HEK293T (cell line): ENCODE data around the gene UNC79.

ENCODE experiments used
- BHLHE40 ChIP-seq: fragments of 450-650 bp; IDR thresholded peaks from 2 replicates; pipeline ENCODE4 v1.6.1; 2016; ENCODE audit warnings: mild to moderate bottlenecking, moderate library complexity, borderline replicate concordance
- FOXA1 ChIP-seq: fragments of 450-650 bp; IDR thresholded peaks from 2 replicates; pipeline ENCODE4 v1.6.1; 2016; ENCODE audit warnings: mild to moderate bottlenecking
- FOXM1 ChIP-seq: fragments of 450-650 bp; IDR thresholded peaks from 2 replicates; pipeline ENCODE4 v1.6.1; 2017; ENCODE audit warnings: mild to moderate bottlenecking, borderline replicate concordance
- LEF1 ChIP-seq: fragments of 450-650 bp; IDR thresholded peaks from 2 replicates; pipeline ENCODE4 v1.6.1; 2017; ENCODE audit warnings: mild to moderate bottlenecking, borderline replicate concordance
- PKNOX1 ChIP-seq: fragments of 450-650 bp; IDR thresholded peaks from 2 replicates; pipeline ENCODE4 v1.6.1; 2016
- SP1 ChIP-seq: fragments of 450-650 bp; IDR thresholded peaks from 2 replicates; pipeline ENCODE4 v1.6.1; 2017
- SUZ12 ChIP-seq: fragments of 450-650 bp; IDR thresholded peaks from 2 replicates; pipeline ENCODE4 v1.6.1; 2016; ENCODE audit warnings: mild to moderate bottlenecking

DNA sequence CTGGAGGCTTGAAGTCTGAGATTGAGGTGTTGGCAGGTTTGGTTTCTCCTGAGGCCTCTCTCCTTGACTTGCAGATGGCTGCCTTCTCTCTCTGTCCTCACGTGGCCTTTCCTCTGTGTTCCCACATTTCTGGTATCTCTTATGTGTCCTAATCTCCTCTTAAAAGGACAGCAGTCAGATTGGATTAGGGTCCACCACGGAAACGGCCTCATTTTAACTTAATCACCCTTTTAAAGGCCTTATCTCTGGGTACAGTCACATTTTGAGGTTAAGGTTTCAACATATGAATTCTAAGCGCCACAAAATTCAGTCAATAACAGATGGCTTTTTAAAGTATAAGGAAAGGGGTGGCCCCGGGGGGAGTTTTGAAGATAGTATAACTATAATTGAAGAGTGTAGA is 33.5 kb downstream of the UNC79 start:
- TF ChIP-seq FOXA1 (no peak), LEF1 (no peak), PKNOX1 (no peak), SUZ12 (no peak), BHLHE40 (no peak), FOXM1 (no peak), SP1 (no peak)
